Thyroid gland (tissue), 4 donors: ENCODE results near the gene MYH14. TPM values are rescaled to one million over a fixed set of nuclear protein-coding genes. Genes with fewer than 3 reads are reported as not detected.

Experiments
- DNase-seq, 2 donors: peaks; one replicate each; pipeline ENCODE4 v3.0.0-alpha.2; 2019
- H3K27ac ChIP-seq, 3 donors: fragments of 200-600 bp; sonication (generic); 1 replicate in 2 of 3; 2 replicates in 1 of 3; pipeline ENCODE4 v1.5.1; 2016 to 2019; ENCODE audit warnings: mild to moderate bottlenecking in 1 of 3, moderate library complexity in 1 of 3
- H3K27me3 ChIP-seq: fragments of 200-600 bp; sonication (generic); one replicate; pipeline ENCODE4 v1.5.1; 2019
- H3K36me3 ChIP-seq, 2 donors: fragments of 200-600 bp; sonication (generic); one replicate each; pipeline ENCODE4 v1.5.1; 2016 to 2019
- H3K4me1 ChIP-seq, 2 donors: fragments of 200-600 bp; sonication (generic); one replicate each; pipeline ENCODE4 v1.5.1; 2017 to 2019
- H3K4me3 ChIP-seq, 3 donors: fragments of 200-600 bp; sonication (generic); replicated peaks in 1 of 3; 1 replicate in 2 of 3; 2 replicates in 1 of 3; pipeline ENCODE4 v1.5.1; 2016; ENCODE audit warnings: mild to moderate bottlenecking in 1 of 3
- H3K9me3 ChIP-seq: fragments of 200-600 bp; sonication (generic); one replicate; pipeline ENCODE4 v1.5.1; 2017
- CTCF ChIP-seq, 6 experiments: fragments of 200-600 bp in 3 of 6; fragments of 450-650 bp in 3 of 6; sonication (generic) in 3 of 6; IDR thresholded peaks; one replicate each; pipeline ENCODE4 v1.5.1; 2016 to 2019; ENCODE audit warnings: antibody characterized with exemption in 6 of 6, mild to moderate bottlenecking in 2 of 6, inconsistent platforms in 1 of 6, moderate library complexity in 1 of 6
- POLR2A ChIP-seq, 2 donors: fragments of 450-650 bp; IDR thresholded peaks; one replicate each; pipeline ENCODE4 v1.6.1; 2017; ENCODE audit warnings: antibody characterized with exemption in 2 of 2, mild to moderate bottlenecking in 2 of 2, moderate library complexity in 1 of 2
- WGBS, 2 donors: methylation state at CpG; one replicate each; pipeline ENCODE4 v1.1.5; 2017; 5-methylcytosine and 5-hydroxymethylcytosine counted together
- intact Hi-C: fragments of 100-400 bp; cut with DNase I; formaldehyde crosslinking; loops from one replicate; pipeline ENCODE4 v1.15.1; 2023
- total RNA-seq, 4 donors: library from RNA; depleted of rRNA; stranded (reverse); fragments of >200 nt; gene quantifications; one replicate each; pipeline ENCODE4 v1.2.3, GENCODE V29; 2016

MYH14 gene
- total RNA-seq, 4 donors from 2014 or later: 130 to 361 (median 183) TPM

GRCh38 chr19:50191216-50191615 is 12.2 kb upstream of the MYH14 start:
- WGBS, 2 donors: 26 to 34% methylated on average over 4 of the region's 4 CpGs
- H3K27ac ChIP-seq: peak overlapping the region; percentile 46 to 80 (median 46)
- DNase-seq: peak in 1 of 2 donors; percentile 29
- no peaks in the 10 kb centered on the region for H3K27me3 ChIP-seq
- intact Hi-C loops: no loop called here
- TF ChIP-seq POLR2A (IDR thresholded peaks at IDR 0.05): no peak
- TF ChIP-seq CTCF (IDR thresholded peaks at IDR 0.05): no peak
- H3K36me3 ChIP-seq: no peaks in the 10 kb centered on the region
- H3K9me3 ChIP-seq: no peaks in the 10 kb centered on the region
- no peak overlapping the region for H3K4me3 ChIP-seq
- H3K4me1 ChIP-seq: peaks cover 3 to 17% of the 10 kb centered on the region in 2 donors

GRCh38 chr19:50192463-50193211 is 10.8 kb upstream of the MYH14 start:
- no peak for DNase-seq
- H3K27ac ChIP-seq: no peak overlapping the region
- WGBS, 2 donors: 71 to 76% methylated on average over 13 of the region's 13 CpGs
- no peak overlapping the region for H3K4me3 ChIP-seq
- H3K36me3 ChIP-seq: no peaks in the 10 kb centered on the region
- H3K27me3 ChIP-seq: no peaks in the 10 kb centered on the region
- no peaks in the 10 kb centered on the region for H3K9me3 ChIP-seq
- no peak for TF ChIP-seq POLR2A (IDR thresholded peaks at IDR 0.05)
- TF ChIP-seq CTCF (IDR thresholded peaks at IDR 0.05): no peak
- H3K4me1 ChIP-seq: peaks cover 3 to 20% of the 10 kb centered on the region in 2 donors
- intact Hi-C loops: no loop called here

GRCh38 chr19:50195224-50195623 is 8.2 kb upstream of the MYH14 start:
- intact Hi-C loops: no loop called here
- Histone ChIP-seq H3K4me3 (no peak overlapping the region), H3K9me3 (no peaks in the 10 kb centered on the region), H3K36me3 (no peaks in the 10 kb centered on the region), H3K27ac (no peak overlapping the region), H3K27me3 (no peaks in the 10 kb centered on the region), H3K4me1 (peaks cover 20 to 44% of the 10 kb centered on the region in 2 donors)
- TF ChIP-seq CTCF (IDR thresholded peaks at IDR 0.05) (no peak), POLR2A (IDR thresholded peaks at IDR 0.05) (no peak)
- 80% methylated on average over 5 of the region's 5 CpGs for WGBS, 2 donors
- DNase-seq: no peak

- Histone ChIP-seq H3K4me3 (no peak overlapping the region), H3K36me3 (no peaks in the 10 kb centered on the region), H3K4me1 (peaks cover 19 to 39% of the 10 kb centered on the region in 2 donors), H3K27me3 (no peaks in the 10 kb centered on the region), H3K27ac (no peak overlapping the region), H3K9me3 (no peaks in the 10 kb centered on the region)
- WGBS, 2 donors: 78 to 87% methylated on average over 4 of the region's 4 CpGs
- TF ChIP-seq POLR2A (IDR thresholded peaks at IDR 0.05) (no peak), CTCF (IDR thresholded peaks at IDR 0.05) (no peak)
- intact Hi-C loops: no loop called here
- DNase-seq: no peak
These were observed 7.0 kb upstream of the MYH14 start for GRCh38 chr19:50196322-50196932.

- H3K27me3 ChIP-seq: no peaks in the 10 kb centered on the region
- intact Hi-C loops: no loop called here
- H3K4me1 ChIP-seq: peaks cover 17 to 31% of the 10 kb centered on the region in 2 donors
- 81 to 86% methylated on average over 3 of the region's 3 CpGs for WGBS, 2 donors
- TF ChIP-seq POLR2A (IDR thresholded peaks at IDR 0.05) (no peak), CTCF (IDR thresholded peaks at IDR 0.05) (no peak)
- H3K27ac ChIP-seq: peak overlapping the region in 1 of 3 donors; percentile 6
- no peaks in the 10 kb centered on the region for H3K36me3 ChIP-seq
- no peaks in the 10 kb centered on the region for H3K9me3 ChIP-seq
- no peak for DNase-seq
- H3K4me3 ChIP-seq: no peak overlapping the region
These were observed 6.1 kb upstream of the MYH14 start for GRCh38 chr19:50197348-50197747.
